Measurements from ENCODE around the gene SPRYD3.

The SPRYD3 gene

GRCh38 chr12:53093777-53094393 lies 14.7 kb upstream of the SPRYD3 start:
- TF ChIP-seq ESRRG (CRISPR knock-in tag; IDR thresholded peaks at IDR 0.05) (no peak), ISL1 (CRISPR knock-in tag; IDR thresholded peaks at IDR 0.05) (no peak), ZNF565 (CRISPR knock-in tag; conservative IDR thresholded peaks at IDR 0.05; ENCODE audit: low read depth) (no peak), ZNF70 (CRISPR knock-in tag; IDR thresholded peaks at IDR 0.05) (no peak), TOX (CRISPR knock-in tag; IDR thresholded peaks at IDR 0.05; ENCODE audit: borderline replicate concordance) (no peak), TCF4 (CRISPR knock-in tag; IDR thresholded peaks at IDR 0.05; ENCODE audit: borderline replicate concordance) (no peak), POU6F1 (CRISPR knock-in tag; IDR thresholded peaks at IDR 0.05; ENCODE audit: borderline replicate concordance, low read depth) (no peak)
- no peak for ATAC-seq

GRCh38 chr12:53091756-53092155 lies 12.6 kb upstream of the SPRYD3 start:
- TF ChIP-seq RARB (CRISPR knock-in tag; IDR thresholded peaks at IDR 0.05) (no peak), ZFP3 (CRISPR knock-in tag; IDR thresholded peaks at IDR 0.05) (no peak)
- no peak for ATAC-seq

- no peak for TF ChIP-seq CSRNP3 (CRISPR knock-in tag; IDR thresholded peaks at IDR 0.05)
- no peak for TF ChIP-seq ARNTL (CRISPR knock-in tag; IDR thresholded peaks at IDR 0.05; ENCODE audit: borderline replicate concordance, low read depth)
- TF ChIP-seq PPARA (CRISPR knock-in tag; IDR thresholded peaks at IDR 0.05; ENCODE audit: borderline replicate concordance) = no peak
- ATAC-seq = no peak
Measured at GRCh38 chr12:53090554-53090953, 11.4 kb upstream of the SPRYD3 start.

GRCh38 chr12:53090105-53090504 lies 10.9 kb upstream of the SPRYD3 start:
- ATAC-seq = no peak
- TF ChIP-seq RARB (CRISPR knock-in tag; IDR thresholded peaks at IDR 0.05) (no peak), ZNF70 (CRISPR knock-in tag; IDR thresholded peaks at IDR 0.05) (no peak), TOX (CRISPR knock-in tag; IDR thresholded peaks at IDR 0.05; ENCODE audit: borderline replicate concordance) (no peak), ARNTL (CRISPR knock-in tag; IDR thresholded peaks at IDR 0.05; ENCODE audit: borderline replicate concordance, low read depth) (no peak), CSRNP3 (CRISPR knock-in tag; IDR thresholded peaks at IDR 0.05) (no peak), BACH2 (CRISPR knock-in tag; IDR thresholded peaks at IDR 0.05; ENCODE audit: borderline replicate concordance) (no peak)

- TF ChIP-seq PATZ1 (CRISPR knock-in tag; IDR thresholded peaks at IDR 0.05; ENCODE audit: borderline replicate concordance) = no peak
- no peak for TF ChIP-seq TSHZ2 (CRISPR knock-in tag; IDR thresholded peaks at IDR 0.05)
- no peak for TF ChIP-seq GLIS3 (CRISPR knock-in tag; IDR thresholded peaks at IDR 0.05)
- TF ChIP-seq ZFP30 (CRISPR knock-in tag; IDR thresholded peaks at IDR 0.05) = no peak
- TF ChIP-seq ZNF8 (CRISPR knock-in tag; IDR thresholded peaks at IDR 0.05) = no peak
- TF ChIP-seq ISL1 (CRISPR knock-in tag; IDR thresholded peaks at IDR 0.05) = no peak
- TF ChIP-seq CSDC2 (CRISPR knock-in tag; IDR thresholded peaks at IDR 0.05) = no peak
- TF ChIP-seq ESRRG (CRISPR knock-in tag; IDR thresholded peaks at IDR 0.05) = no peak
- TF ChIP-seq ZFP3 (CRISPR knock-in tag; IDR thresholded peaks at IDR 0.05) = no peak
- no peak for TF ChIP-seq ZC3H10 (CRISPR knock-in tag; IDR thresholded peaks at IDR 0.05)
- no peak for TF ChIP-seq CREB5 (CRISPR knock-in tag; IDR thresholded peaks at IDR 0.05; ENCODE audit: low read depth)
- no peak for TF ChIP-seq BACH2 (CRISPR knock-in tag; IDR thresholded peaks at IDR 0.05; ENCODE audit: borderline replicate concordance)
- no peak for TF ChIP-seq ZNF565 (CRISPR knock-in tag; conservative IDR thresholded peaks at IDR 0.05; ENCODE audit: low read depth)
- no peak for ATAC-seq
Measured at GRCh38 chr12:53086361-53086760, 7.2 kb upstream of the SPRYD3 start.

Data from SK-N-SH treated with all-trans-retinoic acid at 6 μM for 48 hours (cell line).